H54 (cell line): ENCODE results near the gene CACNB1.

Source experiments
- DNase-seq: peaks from one replicate; pipeline ENCODE4 v3.0.0; 2011; ENCODE audit warnings: low spot score, mixed read lengths; ENCODE audit not compliant: insufficient read length
- FAIRE-seq: peaks from 3 replicates; lab custom pipeline; 2011; peaks lifted over from hg19 to GRCh38; lab: Jason Lieb, UNC
- POLR2A ChIP-seq: IDR thresholded peaks from 2 replicates; pipeline ENCODE4 v1.6.1; 2011; ENCODE audit warnings: low read depth, mild to moderate bottlenecking, low read length

The CACNB1 gene

DNA sequence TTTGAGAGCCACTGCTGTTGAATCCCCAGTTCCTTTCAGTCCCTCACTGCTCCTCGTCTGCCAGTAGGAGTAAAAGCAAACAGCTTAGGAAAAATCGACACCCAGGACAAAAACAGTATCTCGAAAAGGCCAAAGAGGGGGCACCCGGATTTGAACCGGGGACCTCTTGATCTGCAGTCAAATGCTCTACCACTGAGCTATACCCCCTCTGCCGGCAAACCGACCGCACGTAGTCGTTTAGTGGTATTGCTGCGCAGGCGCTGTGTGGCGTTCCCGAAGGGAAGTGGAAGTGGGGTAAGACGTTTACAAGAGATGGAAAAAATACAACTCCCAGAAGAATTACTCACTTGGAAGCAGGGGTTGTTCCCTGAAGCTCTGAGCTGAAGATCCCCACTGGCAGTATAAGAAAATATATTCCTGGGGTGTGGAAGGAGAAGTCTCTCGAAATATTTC lies 43.8 kb downstream of the CACNB1 start:
- FAIRE-seq (no peak), DNase-seq (peak; percentile 92)
- no peak for TF ChIP-seq POLR2A

- FAIRE-seq (no peak), DNase-seq (no peak)
- no peak for TF ChIP-seq POLR2A
These were observed 45.3 kb downstream of the CACNB1 start for GRCh38 chr17:39151943-39152818.

- FAIRE-seq (no peak), DNase-seq (no peak)
- TF ChIP-seq POLR2A: no peak
These were observed 46.1 kb downstream of the CACNB1 start, which contains the start of gene PLXDC1 for GRCh38 chr17:39151150-39151942. PLXDC1 (minus strand) TSS chr17:39151637; CDS start chr17:39151437, 200 bp downstream.

GRCh38 chr17:39150795-39151149 lies 46.7 kb downstream of the CACNB1 start:
- no peak for FAIRE-seq
- DNase-seq: no peak
- no peak for TF ChIP-seq POLR2A

GRCh38 chr17:39150104-39150634 lies 47.3 kb downstream of the CACNB1 start:
- DNase-seq (no peak), FAIRE-seq (no peak)
- TF ChIP-seq POLR2A: no peak

GRCh38 chr17:39147221-39148185 lies 50.0 kb downstream of the CACNB1 start:
- no peak for FAIRE-seq
- no peak for TF ChIP-seq POLR2A
- DNase-seq: no peak

GRCh38 chr17:39146273-39146672 lies 51.2 kb downstream of the CACNB1 start:
- FAIRE-seq (no peak), DNase-seq (no peak)
- no peak for TF ChIP-seq POLR2A

DNA sequence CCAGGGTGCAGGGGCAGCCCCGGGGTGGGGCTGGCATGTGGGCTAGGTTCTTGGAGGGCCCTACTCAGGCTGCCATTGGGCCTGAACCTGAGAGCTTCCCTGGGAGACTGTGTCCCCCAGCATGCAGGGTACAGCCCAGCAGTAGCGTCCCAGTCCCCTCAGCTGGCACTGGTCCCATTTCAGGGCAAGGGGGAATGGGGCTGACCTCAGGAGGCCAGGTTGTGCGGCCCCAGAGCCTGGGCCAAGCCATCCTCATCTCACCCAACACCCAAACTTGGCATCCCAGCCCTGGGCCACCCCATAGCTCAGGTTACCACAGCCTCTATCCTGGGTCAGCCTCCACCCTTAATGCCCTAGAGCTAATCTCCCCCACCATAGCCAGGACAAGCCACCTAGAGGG lies 52.3 kb downstream of the CACNB1 start:
- FAIRE-seq: no peak
- TF ChIP-seq POLR2A: no peak
- DNase-seq: no peak

GRCh38 chr17:39144416-39144840 lies 53.0 kb downstream of the CACNB1 start:
- no peak for FAIRE-seq
- TF ChIP-seq POLR2A: no peak

GRCh38 chr17:39143552-39144093 lies 53.8 kb downstream of the CACNB1 start:
- DNase-seq (no peak), FAIRE-seq (no peak)
- no peak for TF ChIP-seq POLR2A

More at GRCh38 chr17:39144416-39144840, 53.0 kb downstream of the CACNB1 start:
- no peak for DNase-seq

- no peak for FAIRE-seq
- TF ChIP-seq POLR2A: no peak
These were observed 55.4 kb downstream of the CACNB1 start for GRCh38 chr17:39141915-39142664.

GRCh38 chr17:39141294-39141693 lies 56.2 kb downstream of the CACNB1 start:
- no peak for TF ChIP-seq POLR2A
- DNase-seq (no peak), FAIRE-seq (no peak)

More at GRCh38 chr17:39141915-39142664, 55.4 kb downstream of the CACNB1 start:
- no peak for DNase-seq
